GM12878 (cell line): ENCODE measurements around the gene ATP1B1. TPM values are rescaled to one million over a fixed set of nuclear protein-coding genes. Genes with fewer than 3 reads are reported as not detected.

Experiments
- ATAC-seq: fragments of 200-7000 bp; cut with Tn5 transposase; 3 replicates; pipeline ENCODE4 v1.9.1; 2020; ENCODE audit warnings: mild to moderate bottlenecking, moderate library complexity
- BruUV-seq: library from RNA; stranded (reverse); fragments of 400-500 nt; replicated peaks from 2 replicates; lab custom pipeline; 2021; lab: Mats Ljungman, UMichigan
- CTCF ChIA-PET: fragments of 300-600 bp; sonication (Branson Sonifier 250); formaldehyde crosslinking; extraction: SDS; loops from one replicate; lab custom pipeline; 2021; ENCODE audit warnings: inconsistent platforms; lab: Yijun Ruan, JAX
- POLR2A ChIA-PET: fragments of 350-600 bp; formaldehyde crosslinking; extraction: SDS; loops from one replicate; lab custom pipeline; 2021; ENCODE audit warnings: inconsistent platforms; lab: Charles Lee
- RAD21 ChIA-PET: fragments of 300-600 bp; sonication (Branson Sonifier 250); formaldehyde crosslinking; loops from one replicate; lab custom pipeline; 2023; ENCODE audit warnings: antibody characterized with exemption; ENCODE audit not compliant: unreplicated experiment; lab: Charles Lee
- SMC1A ChIA-PET: fragments of 300-600 bp; sonication (Branson Sonifier 250); formaldehyde crosslinking; loops from one replicate; lab custom pipeline; 2023; ENCODE audit not compliant: unreplicated experiment, uncharacterized antibody; lab: Charles Lee
- DNase-seq: peaks from one replicate; pipeline ENCODE4 v3.0.0-alpha.2; 2011; ENCODE audit warnings: low read depth, low spot score
- FAIRE-seq: peaks from 3 replicates; lab custom pipeline; 2011; peaks lifted over from hg19 to GRCh38; lab: Jason Lieb, UNC
- H2AFZ ChIP-seq: 2 replicates; pipeline ENCODE4 v1.6.0; 2011; ENCODE audit warnings: low read depth, low read length, control low read depth; ENCODE audit not compliant: control insufficient read depth
- H3K27ac ChIP-seq: 2 replicates; pipeline ENCODE4 v1.5.1; 2011; ENCODE audit warnings: control low read depth; ENCODE audit not compliant: control insufficient read depth, insufficient read depth
- H3K27me3 ChIP-seq, 2 experiments: replicated peaks in 1 of 2; 2 replicates each; pipeline versions ENCODE4 v1.6.0 to v1.6.1; 2011; ENCODE audit warnings: low read length in 1 of 2; ENCODE audit not compliant: control insufficient read depth in 2 of 2, insufficient read depth in 2 of 2
- H3K36me3 ChIP-seq, 2 experiments: 2 replicates each; pipeline ENCODE4 v1.5.1; 2011; ENCODE audit warnings: low read length in 1 of 2; ENCODE audit not compliant: control insufficient read depth in 2 of 2, insufficient read depth in 2 of 2
- H3K4me1 ChIP-seq: 2 replicates; pipeline ENCODE4 v1.6.1; 2011; ENCODE audit warnings: mild to moderate bottlenecking, low read length, moderate library complexity, mixed read lengths; ENCODE audit not compliant: control insufficient read depth, insufficient read depth
- H3K4me2 ChIP-seq: 2 replicates; pipeline ENCODE4 v1.6.0; 2011; ENCODE audit warnings: control low read depth; ENCODE audit not compliant: control insufficient read depth, insufficient read depth
- H3K4me3 ChIP-seq: fragments of 200-600 bp; sonication (generic); 2 replicates; pipeline ENCODE4 v1.5.1; 2016
- H3K79me2 ChIP-seq: 2 replicates; pipeline ENCODE4 v1.6.0; 2011; ENCODE audit warnings: low read length; ENCODE audit not compliant: control insufficient read depth, insufficient read depth
- H3K9ac ChIP-seq: 2 replicates; pipeline ENCODE4 v1.8.0; 2011; ENCODE audit warnings: low read length, control low read depth, mixed read lengths; ENCODE audit not compliant: control insufficient read depth, insufficient read depth
- H3K9me3 ChIP-seq: replicated peaks from 3 replicates; pipeline ENCODE4 v1.5.1; 2011; ENCODE audit warnings: mild to moderate bottlenecking, low read length; ENCODE audit not compliant: control insufficient read depth, insufficient read depth
- H4K20me1 ChIP-seq: 2 replicates; pipeline ENCODE4 v1.6.0; 2011; ENCODE audit not compliant: control insufficient read depth, insufficient read depth
- GATAD2B ChIP-seq: fragments of 450-650 bp; conservative IDR thresholded peaks from 2 replicates; pipeline ENCODE4 v1.6.1; 2017; ENCODE audit warnings: low read depth, mild to moderate bottlenecking, moderate library complexity
- MEF2B ChIP-seq: fragments of 450-650 bp; IDR thresholded peaks from 2 replicates; pipeline ENCODE4 v1.6.1; 2018; ENCODE audit warnings: mild to moderate bottlenecking, moderate library complexity; ENCODE audit not compliant: partially characterized antibody, poor library complexity, severe bottlenecking
- SIX5 ChIP-seq: IDR thresholded peaks from 2 replicates; pipeline ENCODE4 v1.6.1; 2011; ENCODE audit warnings: mild to moderate bottlenecking, low read depth, low read length, moderate library complexity; ENCODE audit not compliant: severe bottlenecking
- ZNF217 ChIP-seq: fragments of 450-650 bp; IDR thresholded peaks from 2 replicates; pipeline ENCODE4 v1.6.1; 2017; ENCODE audit warnings: antibody characterized with exemption, mild to moderate bottlenecking
- ZNF384 ChIP-seq: IDR thresholded peaks from 2 replicates; pipeline ENCODE4 v1.6.1; 2012; ENCODE audit warnings: low read depth, mild to moderate bottlenecking, low read length, improper control_type of control experiment, borderline replicate concordance
- WGBS: methylation state at CpG from one replicate; pipeline ENCODE4 v1.1.6; 2016; ENCODE audit warnings: low lambda C conversion rate; ENCODE audit not compliant: insufficient replicate concordance, insufficient coverage; ENCODE audit errors: missing lambda C conversion rate; 5-methylcytosine and 5-hydroxymethylcytosine counted together
- in situ Hi-C: fragments of 300-500 bp; cut with MboI; formaldehyde crosslinking; loops from 9 replicates; pipeline ENCODE4 v1.14.3; 2018; ENCODE audit warnings: mixed read lengths
- intact Hi-C: fragments of 100-400 bp; cut with micrococcal nuclease; formaldehyde crosslinking; loops from one replicate; pipeline ENCODE4 v1.14.2; 2022; ENCODE audit not compliant: unreplicated experiment
- polyA plus RNA-seq, 11 experiments: library from polyadenylated mRNA; depleted of rRNA in 4 of 11; unstranded in 6 of 11; stranded (reverse) in 5 of 11; fragments of >200 nt; fragmentation: Nextera tagmentation in 4 of 11; fragmentation: Illumina TruSeq in 1 of 11; extraction: Ambion mirVana in 4 of 11; extraction: Trizol in 1 of 11; gene quantifications; 1 replicate in 1 of 11; 2 replicates in 10 of 11; pipeline versions ENCODE4 v1.2.1 to v1.2.3, GENCODE V29; 2011 to 2016; ENCODE audit warnings: inconsistent platforms in 2 of 11, missing spikeins in 2 of 11, low read depth in 1 of 11
- total RNA-seq, 4 experiments: library from RNA; depleted of rRNA in 3 of 4; stranded (reverse); fragments of >200 nt in 3 of 4; fragmentation: Illumina TruSeq in 1 of 4; extraction: Trizol in 1 of 4; gene quantifications; 2 replicates each; pipeline versions ENCODE4 v1.2.1 to v1.2.3, GENCODE V29; 2013 to 2021
- TF ChIP-seq, protein P1 (sequence below): fragments of 450-650 bp; IDR thresholded peaks from 2 replicates; pipeline ENCODE4 v1.6.1; 2017; ENCODE audit warnings: mild to moderate bottlenecking

The ATP1B1 gene
- total and polyA plus RNA-seq, 10 of the 15 experiments (the other 5 are each of a cell fraction or from before 2014, with no cell fraction given): 0.84 to 14.0 (median 1.4) TPM

DNA sequence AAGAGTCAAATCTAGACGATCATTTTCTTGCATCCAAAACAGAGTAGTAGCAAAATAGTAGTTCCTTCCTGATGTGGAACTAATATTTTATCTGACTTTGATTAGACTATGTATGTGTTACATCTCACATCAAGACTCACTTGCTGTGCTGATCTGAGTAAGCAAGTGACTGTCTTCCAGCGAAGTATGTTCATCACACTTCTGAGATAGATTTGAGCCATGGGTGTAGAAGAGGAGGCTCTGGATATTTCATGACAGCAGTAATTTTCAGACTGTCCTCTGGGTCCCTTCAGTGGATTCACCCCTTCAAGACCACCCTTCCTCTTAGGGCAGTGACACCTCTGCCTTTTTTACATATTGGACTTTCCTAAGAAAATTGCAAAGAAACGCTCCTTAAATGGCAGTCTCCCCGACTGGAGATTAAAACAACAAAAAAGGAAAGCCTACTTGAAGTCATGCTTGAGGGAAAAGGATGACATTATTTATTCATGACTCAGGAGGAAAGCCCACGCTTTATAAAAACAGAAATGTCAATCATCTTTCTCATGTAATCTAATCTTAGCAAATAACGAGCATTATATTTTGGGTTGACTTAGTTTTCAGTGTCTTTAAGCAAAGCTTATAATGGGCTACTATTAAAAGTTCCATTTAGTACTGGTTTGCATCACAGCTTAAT lies 22.8 kb downstream of the ATP1B1 start (continued):
- TF ChIP-seq ZNF384: no peak
- TF ChIP-seq MEF2B: no peak
- TF ChIP-seq GATAD2B: no peak
- no peak for TF ChIP-seq SIX5
- TF ChIP-seq, protein P1, sequence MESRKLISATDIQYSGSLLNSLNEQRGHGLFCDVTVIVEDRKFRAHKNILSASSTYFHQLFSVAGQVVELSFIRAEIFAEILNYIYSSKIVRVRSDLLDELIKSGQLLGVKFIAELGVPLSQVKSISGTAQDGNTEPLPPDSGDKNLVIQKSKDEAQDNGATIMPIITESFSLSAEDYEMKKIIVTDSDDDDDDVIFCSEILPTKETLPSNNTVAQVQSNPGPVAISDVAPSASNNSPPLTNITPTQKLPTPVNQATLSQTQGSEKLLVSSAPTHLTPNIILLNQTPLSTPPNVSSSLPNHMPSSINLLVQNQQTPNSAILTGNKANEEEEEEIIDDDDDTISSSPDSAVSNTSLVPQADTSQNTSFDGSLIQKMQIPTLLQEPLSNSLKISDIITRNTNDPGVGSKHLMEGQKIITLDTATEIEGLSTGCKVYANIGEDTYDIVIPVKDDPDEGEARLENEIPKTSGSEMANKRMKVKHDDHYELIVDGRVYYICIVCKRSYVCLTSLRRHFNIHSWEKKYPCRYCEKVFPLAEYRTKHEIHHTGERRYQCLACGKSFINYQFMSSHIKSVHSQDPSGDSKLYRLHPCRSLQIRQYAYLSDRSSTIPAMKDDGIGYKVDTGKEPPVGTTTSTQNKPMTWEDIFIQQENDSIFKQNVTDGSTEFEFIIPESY: no peak

DNA sequence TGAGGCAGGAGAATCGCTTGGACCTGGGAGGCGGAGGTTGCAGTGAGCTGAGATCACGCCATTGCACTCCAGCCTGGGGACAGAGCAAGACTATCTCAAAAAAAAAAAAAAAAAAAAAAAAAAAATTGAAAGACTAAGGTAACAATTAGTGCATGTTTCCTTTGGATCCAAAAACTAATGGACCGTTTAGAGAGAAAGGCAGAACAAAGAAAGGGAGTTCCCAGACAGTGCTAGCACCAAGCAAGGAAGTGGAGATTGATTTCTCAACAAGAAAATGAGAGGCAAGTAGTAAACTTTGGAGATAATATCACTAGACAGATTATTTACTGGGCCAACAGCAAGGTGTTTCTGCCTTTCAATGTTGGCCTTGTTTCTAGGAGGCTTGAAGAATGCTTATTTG lies 24.2 kb downstream of the ATP1B1 start:
- no TSS peak for BruUV-seq
- H3K9ac ChIP-seq: no peak overlapping the region
- no peaks in the 10 kb centered on the region for H3K9me3 ChIP-seq
- no peak overlapping the region for H2AFZ ChIP-seq
- in situ Hi-C loops: no loop called here
- intact Hi-C loops: loop anchor here (10.0 kb wide), 1 partner anchor 696 kb away; no protein-coding TSS in a partner anchor
- H3K4me2 ChIP-seq: no peak overlapping the region
- DNase-seq: no peak
- TF ChIP-seq ZNF217: no peak
- no peaks in the 10 kb centered on the region for H4K20me1 ChIP-seq
- no peak overlapping the region for H3K27ac ChIP-seq
- H3K36me3 ChIP-seq: no peaks in the 10 kb centered on the region
- ChIA-PET RAD21 (interaction anchor here (1.0 kb wide), 1 partner anchor 19 kb away, joined by 3 read pairs; no protein-coding TSS in a partner anchor), CTCF (interaction anchor here (0.6 to 1.9 kb wide), 2 partner anchors 21 to 491 kb away, joined by 3 to 4 read pairs; no protein-coding TSS in a partner anchor), POLR2A (no interaction called here), SMC1A (interaction anchor here (1.4 kb wide), 1 partner anchor 18 kb away, joined by 5 read pairs; no protein-coding TSS in a partner anchor)
- no peaks in the 10 kb centered on the region for H3K79me2 ChIP-seq
- no peaks in the 10 kb centered on the region for H3K27me3 ChIP-seq
- no peaks in the 10 kb centered on the region for H3K4me1 ChIP-seq
- ATAC-seq: no peak
- WGBS: 91% methylated on average over 2 of the region's 4 CpGs
- no peak for FAIRE-seq
- H3K4me3 ChIP-seq: no peak overlapping the region
